IMR-90 (cell line): ENCODE results near the gene ATP6AP1. TPM values are rescaled to one million over a fixed set of nuclear protein-coding genes. Genes with fewer than 3 reads are reported as not detected.

Experiments used
- ATAC-seq: fragments of 200-7000 bp; cut with Tn5 transposase; 2 replicates; pipeline ENCODE4 v1.9.1; 2020; ENCODE audit warnings: low read depth, mild to moderate bottlenecking, moderate library complexity
- BruUV-seq: library from RNA; stranded (reverse); fragments of 400-500 nt; replicated peaks from 2 replicates; lab custom pipeline; 2021; lab: Mats Ljungman, UMichigan
- CTCF ChIA-PET: fragments of 300-600 bp; formaldehyde crosslinking; extraction: SDS; loops from one replicate; lab custom pipeline; 2021; ENCODE audit warnings: antibody characterized with exemption; lab: Yijun Ruan, JAX
- POLR2A ChIA-PET: fragments of 300-600 bp; sonication (Branson Sonifier 250); formaldehyde crosslinking; loops from one replicate; lab custom pipeline; 2022; ENCODE audit warnings: antibody characterized with exemption; ENCODE audit not compliant: unreplicated experiment; lab: Charles Lee
- DNase-seq: peaks from one replicate; pipeline ENCODE4 v3.0.0; 2013
- H2AFZ ChIP-seq: replicated peaks from 2 replicates; pipeline ENCODE3; 2013; ENCODE audit warnings: low read length, mild to moderate bottlenecking; ENCODE audit not compliant: poor library complexity
- H2AK5ac ChIP-seq: 2 replicates; pipeline ENCODE4 v1.6.1; 2013; ENCODE audit warnings: low read depth, low read length, inconsistent platforms
- H2AK9ac ChIP-seq: replicated peaks from 2 replicates; pipeline ENCODE3; 2013; ENCODE audit warnings: mild to moderate bottlenecking, low read depth, low read length, moderate library complexity; ENCODE audit not compliant: poor library complexity
- H2BK120ac ChIP-seq: 2 replicates; pipeline ENCODE4 v1.6.1; 2013; ENCODE audit warnings: low read depth, low read length, inconsistent platforms
- H2BK15ac ChIP-seq: 3 replicates; pipeline ENCODE4 v1.6.1; 2013; ENCODE audit warnings: low read depth, low read length, inconsistent platforms
- H2BK20ac ChIP-seq: 2 replicates; pipeline ENCODE4 v1.6.1; 2013; ENCODE audit warnings: low read depth, mild to moderate bottlenecking, inconsistent platforms, low read length, moderate library complexity
- H2BK5ac ChIP-seq: 2 replicates; pipeline ENCODE4 v1.6.1; 2013; ENCODE audit warnings: mild to moderate bottlenecking, low read depth, low read length, inconsistent platforms; ENCODE audit not compliant: poor library complexity, severe bottlenecking
- H3K14ac ChIP-seq: replicated peaks from 2 replicates; pipeline ENCODE4 v1.6.1; 2013; ENCODE audit warnings: low read depth, low read length, inconsistent platforms
- H3K18ac ChIP-seq: 2 replicates; pipeline ENCODE4 v1.6.1; 2013; ENCODE audit warnings: low read depth, low read length, control low read depth
- H3K23ac ChIP-seq: 2 replicates; pipeline ENCODE4 v1.6.1; 2013; ENCODE audit warnings: low read depth, low read length, inconsistent platforms
- H3K27ac ChIP-seq: 2 replicates; pipeline ENCODE4 v1.5.1; 2013; ENCODE audit warnings: mild to moderate bottlenecking, control low read depth, low read length; ENCODE audit not compliant: insufficient read depth
- H3K27me3 ChIP-seq: 2 replicates; pipeline ENCODE4 v1.6.1; 2013; ENCODE audit warnings: low read length; ENCODE audit not compliant: control insufficient read depth, insufficient read depth
- H3K36me3 ChIP-seq: 2 replicates; pipeline ENCODE4 v1.6.1; 2013; ENCODE audit warnings: low read length, mixed read lengths; ENCODE audit not compliant: control insufficient read depth, insufficient read depth
- H3K4ac ChIP-seq: 2 replicates; pipeline ENCODE4 v1.6.1; 2013; ENCODE audit warnings: low read depth, low read length, inconsistent platforms
- H3K4me1 ChIP-seq: 2 replicates; pipeline ENCODE4 v1.6.1; 2013; ENCODE audit warnings: low read length, mixed read lengths; ENCODE audit not compliant: control insufficient read depth, insufficient read depth
- H3K4me2 ChIP-seq: 2 replicates; pipeline ENCODE4 v1.6.1; 2013; ENCODE audit warnings: low read depth, mild to moderate bottlenecking, control low read depth, low read length, moderate library complexity
- H3K4me3 ChIP-seq: 2 replicates; pipeline ENCODE4 v1.5.1; 2013; ENCODE audit warnings: low read depth, mild to moderate bottlenecking, control low read depth, low read length, moderate library complexity; ENCODE audit not compliant: insufficient read depth
- H3K56ac ChIP-seq: 2 replicates; pipeline ENCODE4 v1.6.1; 2013; ENCODE audit warnings: low read length, inconsistent platforms; ENCODE audit not compliant: insufficient read depth; ENCODE audit errors: extremely low read depth
- H3K79me1 ChIP-seq, 2 experiments: 2 replicates each; pipeline ENCODE4 v1.6.1; 2013; ENCODE audit warnings: low read length in 2 of 2, inconsistent platforms in 1 of 2, low read depth in 1 of 2
- H3K9ac ChIP-seq: 2 replicates; pipeline ENCODE4 v1.6.1; 2013; ENCODE audit warnings: low read depth, low read length, control low read depth
- H3K9me1 ChIP-seq: 2 replicates; pipeline ENCODE4 v1.6.1; 2013; ENCODE audit warnings: low read length, inconsistent platforms; ENCODE audit not compliant: insufficient read depth
- H3K9me3 ChIP-seq: 2 replicates; pipeline ENCODE4 v1.6.1; 2013; ENCODE audit warnings: low read length; ENCODE audit not compliant: control insufficient read depth, insufficient read depth
- H4K20me1 ChIP-seq: 2 replicates; pipeline ENCODE4 v1.6.1; 2013; ENCODE audit warnings: low read length, inconsistent platforms; ENCODE audit not compliant: insufficient read depth
- H4K5ac ChIP-seq: 2 replicates; pipeline ENCODE4 v1.6.1; 2013; ENCODE audit warnings: mild to moderate bottlenecking, low read depth, low read length, control low read depth
- H4K8ac ChIP-seq, 2 experiments: 2 replicates each; pipeline ENCODE4 v1.6.1; 2013; ENCODE audit warnings: low read depth in 2 of 2, low read length in 2 of 2, control low read depth in 1 of 2, inconsistent platforms in 1 of 2
- H4K91ac ChIP-seq: 2 replicates; pipeline ENCODE4 v1.6.1; 2013; ENCODE audit warnings: low read depth, low read length, inconsistent platforms; ENCODE audit not compliant: insufficient read depth
- CEBPB ChIP-seq: IDR thresholded peaks from 2 replicates; pipeline ENCODE4 v1.6.1; 2012; ENCODE audit warnings: low read depth, low read length, improper control_type of control experiment
- MAZ ChIP-seq: IDR thresholded peaks from 2 replicates; pipeline ENCODE4 v1.6.1; 2012; ENCODE audit warnings: low read depth, mild to moderate bottlenecking, low read length, improper control_type of control experiment, moderate library complexity, borderline replicate concordance
- RAD21 ChIP-seq: IDR thresholded peaks from 2 replicates; pipeline ENCODE4 v1.6.1; 2012; ENCODE audit warnings: low read length, improper control_type of control experiment
- USF2 ChIP-seq: fragments of 150-350 bp; IDR thresholded peaks from 2 replicates; pipeline ENCODE4 v1.6.1; 2017; ENCODE audit warnings: mild to moderate bottlenecking, antibody characterized with exemption, low read length, low read depth
- WGBS, 2 experiments: methylation state at CpG; one replicate each; pipeline versions ENCODE4 v1.1.5 to v1.1.7; 2013; ENCODE audit warnings: missing lambda C conversion rate in 2 of 2; ENCODE audit not compliant: insufficient read length in 1 of 2; ENCODE audit errors: extremely low coverage in 2 of 2; 5-methylcytosine and 5-hydroxymethylcytosine counted together
- dilution Hi-C: fragments of 300-500 bp; cut with HindIII; formaldehyde crosslinking; loops from one replicate; pipeline ENCODE4 v1.14.3; 2018; ENCODE audit warnings: low sequenced_read_pairs; ENCODE audit not compliant: unreplicated experiment
- in situ Hi-C: fragments of 300-500 bp; cut with MboI; formaldehyde crosslinking; loops from 3 replicates; pipeline ENCODE4 v1.14.3; 2019; ENCODE audit warnings: low sequenced_read_pairs, inconsistent platforms, mixed read lengths
- intact Hi-C: fragments of 100-400 bp; cut with micrococcal nuclease; formaldehyde crosslinking; loops from 2 replicates; pipeline ENCODE4 v1.10.0; 2022
- polyA plus RNA-seq, 3 experiments: library from polyadenylated mRNA; depleted of rRNA; stranded (reverse); fragments of >200 nt; gene quantifications; 2 replicates each; pipeline ENCODE4 v1.2.3, GENCODE V29; 2012; ENCODE audit warnings: low replicate concordance in 1 of 3
- total RNA-seq: library from RNA; depleted of rRNA; stranded (reverse); fragments of >200 nt; gene quantifications from 2 replicates; pipeline ENCODE4 v1.2.3, GENCODE V29; 2012

ATP6AP1 gene
- total and polyA plus RNA-seq, 2 of the 4 experiments (the other 2 are of a cell fraction) = 13.8 to 96.7 TPM

GRCh38 chrX:154381271-154381670 lies 47.2 kb upstream of the ATP6AP1 start:
- in situ Hi-C loops = no loop called here
- dilution Hi-C loops = no loop called here

More at GRCh38 chrX:154381271-154381670, 47.2 kb upstream of the ATP6AP1 start:
- intact Hi-C loops = no loop called here
- TF ChIP-seq RAD21 (no peak), CEBPB (no peak), USF2 (no peak), MAZ (no peak)
- no peak overlapping the region for H4K91ac ChIP-seq
- no peak overlapping the region for H3K18ac ChIP-seq
- H4K8ac ChIP-seq = no peak overlapping the region
- no peak overlapping the region for H3K23ac ChIP-seq
- no peak overlapping the region for H2AFZ ChIP-seq
- H2BK5ac ChIP-seq = no peak overlapping the region
- H4K20me1 ChIP-seq = peaks cover 17% of the 10 kb centered on the region
- no peak overlapping the region for H3K4ac ChIP-seq
- H3K4me1 ChIP-seq = peaks cover 10% of the 10 kb centered on the region; the same call in 1 of the 2 replicates
- no peak overlapping the region for H3K4me2 ChIP-seq
- CTCF ChIA-PET = no interaction called here
- 70% methylated on average over 2 of the region's 6 CpGs; no CpG with 5 or more reads in 1 of the 2 experiments for WGBS, 2 experiments
- H3K27me3 ChIP-seq = no peaks in the 10 kb centered on the region
- no TSS peak for BruUV-seq
- DNase-seq (no peak), ATAC-seq (no peak)
- no peak overlapping the region for H3K4me3 ChIP-seq
- H2BK120ac ChIP-seq = no peak overlapping the region
- H2BK15ac ChIP-seq = no peak overlapping the region
- POLR2A ChIA-PET = interaction anchor here (1.3 kb wide), 1 partner anchor 8 kb away, joined by 4 read pairs; no protein-coding TSS in a partner anchor
- H3K14ac ChIP-seq = no peak overlapping the region
- H2AK5ac ChIP-seq = no peak overlapping the region
- H3K9me1 ChIP-seq = 0 out of 2 replicates have a peak, but pooled peaks cover 4% of the 10 kb centered on the region
- no peak overlapping the region for H4K5ac ChIP-seq
- H3K27ac ChIP-seq = no peak overlapping the region
- H3K79me1 ChIP-seq = peaks cover 0 to 29% of the 10 kb centered on the region in 2 experiments; a peak in 3 of 4 replicates
- no peaks in the 10 kb centered on the region for H3K9me3 ChIP-seq
- no peak overlapping the region for H3K56ac ChIP-seq
- peak overlapping the region; percentile 7 for H2AK9ac ChIP-seq
- H3K36me3 ChIP-seq = peaks cover 11% of the 10 kb centered on the region; the same call in 1 of the 2 replicates
- H2BK20ac ChIP-seq = no peak overlapping the region
- H3K9ac ChIP-seq = no peak overlapping the region
